OCI-LY3 (cell line): Measurements from ENCODE around the gene CYP2F1.

ENCODE experiments used
- EZH2phosphoT487 ChIP-seq: fragments of 200-600 bp; shearing (Covaris generic); IDR thresholded peaks from 2 replicates; pipeline ENCODE4 v1.6.1; 2018; ENCODE audit warnings: antibody characterized with exemption, mixed run types, low read depth
- TF ChIP-seq, protein P1 (sequence below): fragments of 200-600, 300-600 bp; sonication (generic); IDR thresholded peaks from 2 replicates; pipeline ENCODE4 v1.5.1; 2014; ENCODE audit warnings: antibody characterized with exemption, low read length, low read depth

DNA sequence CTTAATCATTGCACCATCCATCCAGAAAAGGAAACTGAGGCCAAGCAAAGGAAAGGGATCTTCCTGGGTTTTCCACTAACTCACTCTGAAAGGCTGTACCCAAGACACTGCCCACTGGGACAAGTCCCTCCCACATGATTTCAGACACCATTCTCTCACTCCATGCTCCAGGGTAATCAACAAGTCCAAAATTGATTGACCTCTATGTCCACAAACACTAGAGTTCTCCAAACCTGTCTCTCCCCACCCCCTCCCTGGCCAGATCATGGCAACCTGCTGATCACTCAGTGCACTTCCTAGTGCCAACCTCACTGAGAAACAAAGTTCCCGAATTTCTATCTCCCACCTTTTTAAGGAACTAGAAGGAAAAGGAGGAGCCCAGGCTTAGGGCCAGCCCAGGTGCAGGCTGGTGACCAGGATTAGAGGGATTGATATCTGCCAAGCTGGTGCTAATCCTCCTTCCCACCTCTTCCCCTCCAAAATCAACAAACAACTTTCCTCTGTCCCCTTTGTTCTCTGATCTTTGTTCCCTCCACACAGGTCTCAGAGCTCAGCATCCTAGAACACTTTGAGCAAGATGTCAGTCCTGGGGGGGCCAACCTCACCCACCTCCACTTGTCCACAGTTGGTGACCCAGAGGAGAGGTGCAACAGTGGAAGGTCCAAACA lies 28.4 kb upstream of the CYP2F1 start:
- TF ChIP-seq, protein P1, sequence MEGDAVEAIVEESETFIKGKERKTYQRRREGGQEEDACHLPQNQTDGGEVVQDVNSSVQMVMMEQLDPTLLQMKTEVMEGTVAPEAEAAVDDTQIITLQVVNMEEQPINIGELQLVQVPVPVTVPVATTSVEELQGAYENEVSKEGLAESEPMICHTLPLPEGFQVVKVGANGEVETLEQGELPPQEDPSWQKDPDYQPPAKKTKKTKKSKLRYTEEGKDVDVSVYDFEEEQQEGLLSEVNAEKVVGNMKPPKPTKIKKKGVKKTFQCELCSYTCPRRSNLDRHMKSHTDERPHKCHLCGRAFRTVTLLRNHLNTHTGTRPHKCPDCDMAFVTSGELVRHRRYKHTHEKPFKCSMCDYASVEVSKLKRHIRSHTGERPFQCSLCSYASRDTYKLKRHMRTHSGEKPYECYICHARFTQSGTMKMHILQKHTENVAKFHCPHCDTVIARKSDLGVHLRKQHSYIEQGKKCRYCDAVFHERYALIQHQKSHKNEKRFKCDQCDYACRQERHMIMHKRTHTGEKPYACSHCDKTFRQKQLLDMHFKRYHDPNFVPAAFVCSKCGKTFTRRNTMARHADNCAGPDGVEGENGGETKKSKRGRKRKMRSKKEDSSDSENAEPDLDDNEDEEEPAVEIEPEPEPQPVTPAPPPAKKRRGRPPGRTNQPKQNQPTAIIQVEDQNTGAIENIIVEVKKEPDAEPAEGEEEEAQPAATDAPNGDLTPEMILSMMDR, result no peak
- TF ChIP-seq EZH2phosphoT487, result no peak
